ENCODE data around the gene BTF3. TPM values are rescaled to one million over a fixed set of nuclear protein-coding genes. Genes with fewer than 3 reads are reported as not detected.
A peak's percentile ranks its signal among the peaks of the same experiment; 100 is the strongest.

BTF3 gene
- total and polyA plus RNA-seq, 2 of the 13 experiments (the other 11 are each of a cell fraction or from before 2014, with no cell fraction given): 557 to 698 TPM

- peak; percentile 92 for TF ChIP-seq HNF4G (IDR thresholded peaks at IDR 0.05; ENCODE audit: borderline replicate concordance, low read depth, low read length)
- peak; percentile 69; the same call in 1 of the 2 replicates for TF ChIP-seq HNF4G (CRISPR knock-in tag; IDR thresholded peaks at IDR 0.05; ENCODE audit: borderline replicate concordance, low read depth)
- TF ChIP-seq SAFB2 (CRISPR knock-in tag; IDR thresholded peaks at IDR 0.05; ENCODE audit: borderline replicate concordance, low read depth): no peak
- peak; percentile 98 for TF ChIP-seq FOXA3 (CRISPR knock-in tag; IDR thresholded peaks at IDR 0.05)
- TF ChIP-seq TCF7 (IDR thresholded peaks at IDR 0.05; ENCODE audit: low read depth): peak; percentile 96
- TF ChIP-seq NFRKB (IDR thresholded peaks at IDR 0.05): no peak
- TF ChIP-seq ZNF629 (CRISPR knock-in tag; conservative IDR thresholded peaks at IDR 0.05): no peak
- peak; percentile 70; the same call in 1 of the 2 replicates for TF ChIP-seq YEATS2 (CRISPR knock-in tag; IDR thresholded peaks at IDR 0.05; ENCODE audit: borderline replicate concordance)
- peak; percentile 86 for TF ChIP-seq HOMEZ (CRISPR knock-in tag; IDR thresholded peaks at IDR 0.05; ENCODE audit: low read depth)
- TF ChIP-seq NPAS2 (CRISPR knock-in tag; IDR thresholded peaks at IDR 0.05; ENCODE audit: borderline replicate concordance): no peak
- no peak for TF ChIP-seq ZBTB8A (CRISPR knock-in tag; IDR thresholded peaks at IDR 0.05; ENCODE audit: borderline replicate concordance, low read depth)
- TF ChIP-seq POGZ (CRISPR knock-in tag; IDR thresholded peaks at IDR 0.05): peak; percentile 94
- TF ChIP-seq SKI (IDR thresholded peaks at IDR 0.05; ENCODE audit: partially characterized antibody): peak; percentile 89
- TF ChIP-seq ZNF670 (CRISPR knock-in tag; IDR thresholded peaks at IDR 0.05; ENCODE audit: borderline replicate concordance): no peak; the same call in 1 of the 2 replicates
- TF ChIP-seq DBP (CRISPR knock-in tag; IDR thresholded peaks at IDR 0.05; ENCODE audit: not compliant biosample characterization): no peak
- no peak for TF ChIP-seq ZFP90 (CRISPR knock-in tag; IDR thresholded peaks at IDR 0.05; ENCODE audit: borderline replicate concordance)
- TF ChIP-seq HIC2 (CRISPR knock-in tag; IDR thresholded peaks at IDR 0.05; ENCODE audit: low read depth): peak; percentile 84; the same call in 1 of the 2 replicates
- TF ChIP-seq RCOR2 (CRISPR knock-in tag; IDR thresholded peaks at IDR 0.05): peak; percentile 85
- no peak; the same call in 1 of the 2 replicates for TF ChIP-seq SRY (CRISPR knock-in tag; IDR thresholded peaks at IDR 0.05)
- no peak for TF ChIP-seq ZNF576 (CRISPR knock-in tag; IDR thresholded peaks at IDR 0.05)
- TF ChIP-seq DMTF1 (CRISPR knock-in tag; IDR thresholded peaks at IDR 0.05): peak; percentile 80; the same call in 1 of the 2 replicates
These were observed 46.5 kb downstream of the BTF3 start (continued) for GRCh38 chr5:73544429-73545402.
